ENCODE results near the gene HVCN1. TPM values are rescaled to one million over a fixed set of nuclear protein-coding genes. Genes with fewer than 3 reads are reported as not detected.
A peak's percentile ranks its signal among the peaks of the same experiment; 100 is the strongest.

Gene HVCN1
- total RNA-seq, 2 experiments from 2014 or later: 3.9 to 4.1 TPM

- H3K27ac Mint-ChIP-seq: peak overlapping the region; percentile 69
- TF ChIP-seq, protein P1, sequence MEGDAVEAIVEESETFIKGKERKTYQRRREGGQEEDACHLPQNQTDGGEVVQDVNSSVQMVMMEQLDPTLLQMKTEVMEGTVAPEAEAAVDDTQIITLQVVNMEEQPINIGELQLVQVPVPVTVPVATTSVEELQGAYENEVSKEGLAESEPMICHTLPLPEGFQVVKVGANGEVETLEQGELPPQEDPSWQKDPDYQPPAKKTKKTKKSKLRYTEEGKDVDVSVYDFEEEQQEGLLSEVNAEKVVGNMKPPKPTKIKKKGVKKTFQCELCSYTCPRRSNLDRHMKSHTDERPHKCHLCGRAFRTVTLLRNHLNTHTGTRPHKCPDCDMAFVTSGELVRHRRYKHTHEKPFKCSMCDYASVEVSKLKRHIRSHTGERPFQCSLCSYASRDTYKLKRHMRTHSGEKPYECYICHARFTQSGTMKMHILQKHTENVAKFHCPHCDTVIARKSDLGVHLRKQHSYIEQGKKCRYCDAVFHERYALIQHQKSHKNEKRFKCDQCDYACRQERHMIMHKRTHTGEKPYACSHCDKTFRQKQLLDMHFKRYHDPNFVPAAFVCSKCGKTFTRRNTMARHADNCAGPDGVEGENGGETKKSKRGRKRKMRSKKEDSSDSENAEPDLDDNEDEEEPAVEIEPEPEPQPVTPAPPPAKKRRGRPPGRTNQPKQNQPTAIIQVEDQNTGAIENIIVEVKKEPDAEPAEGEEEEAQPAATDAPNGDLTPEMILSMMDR (IDR thresholded peaks at IDR 0.05): no peak
- Histone ChIP-seq H3K27ac (ENCODE audit: low read depth in 1 of 2, low read length in 2 of 2) (peak overlapping the region in 1 of 2 donors; percentile 14), H3K4me1 (ENCODE audit: insufficient read depth, low read length) (peaks cover 14% of the 10 kb centered on the region), H3K4me3 (ENCODE audit: low read length) (peak overlapping the region; percentile 7), H3K9me3 (ENCODE audit: control insufficient read depth in 1 of 2, insufficient read depth in 1 of 2, low read length in 2 of 2) (peaks cover 15 to 17% of the 10 kb centered on the region in 2 experiments), H3K27me3 (ENCODE audit: control insufficient read depth in 1 of 2, insufficient read depth in 2 of 2, low read length in 2 of 2) (no peaks in the 10 kb centered on the region), H3K36me3 (ENCODE audit: insufficient read depth, low read length) (peaks cover 3% of the 10 kb centered on the region)
- H3K27me3 Mint-ChIP-seq: no peaks in the 10 kb centered on the region
- no peak overlapping the region for H3K4me3 Mint-ChIP-seq
- intact Hi-C loops (cut with DNase I, micrococcal nuclease): no loop called here
- ATAC-seq (ENCODE audit: poor library complexity): peak; percentile 34
- ChIA-PET POLR2A (no interaction called here), CTCF (no interaction called here)
- peaks cover 56% of the 10 kb centered on the region for H3K36me3 Mint-ChIP-seq (ENCODE audit: low read depth)
- H3K4me1 Mint-ChIP-seq (ENCODE audit: low read depth): peaks cover 11% of the 10 kb centered on the region
- H3K9me3 Mint-ChIP-seq: peaks cover 3% of the 10 kb centered on the region
- DNase-seq: peak in 8 of 14 experiments; percentile 4 to 69 (median 29)
Observed at GRCh38 chr12:110661337-110661972, 27.5 kb downstream of the HVCN1 start.

GRCh38 chr12:110658878-110659277, 30.0 kb downstream of the HVCN1 start:
- no peak overlapping the region for H3K27ac Mint-ChIP-seq
- ATAC-seq (ENCODE audit: poor library complexity): no peak

DNA sequence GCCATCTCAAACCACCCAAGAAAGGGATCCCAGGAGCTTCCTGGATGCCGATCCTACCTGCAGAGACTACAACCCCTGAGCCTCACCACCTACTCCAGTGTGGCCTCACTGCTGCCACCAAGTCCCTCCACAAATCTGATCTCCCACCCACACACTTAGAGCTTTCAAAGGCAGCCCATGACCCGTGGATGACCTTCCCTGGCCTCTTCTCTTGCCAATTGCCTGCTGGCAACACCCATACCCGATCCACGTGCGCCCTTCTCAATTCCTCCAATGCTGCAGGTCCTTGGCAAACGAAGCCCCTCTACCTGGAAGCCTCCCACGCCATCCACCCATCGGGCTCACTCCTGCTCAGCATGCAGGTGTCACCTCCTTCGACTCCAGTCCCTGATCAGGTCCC, 30.7 kb downstream of the HVCN1 start:
- Mint-ChIP-seq H3K9me3 (no peaks in the 10 kb centered on the region), H3K27ac (no peak overlapping the region), H3K27me3 (no peaks in the 10 kb centered on the region), H3K4me1 (ENCODE audit: low read depth) (peaks cover 11% of the 10 kb centered on the region), H3K4me3 (no peak overlapping the region), H3K36me3 (ENCODE audit: low read depth) (peaks cover 41% of the 10 kb centered on the region)
- no peak for ATAC-seq (ENCODE audit: poor library complexity)
- H3K4me3 ChIP-seq (ENCODE audit: low read length): no peak overlapping the region
- no peaks in the 10 kb centered on the region for H3K9me3 ChIP-seq (ENCODE audit: control insufficient read depth in 1 of 2, insufficient read depth in 1 of 2, low read length in 2 of 2)
- H3K27me3 ChIP-seq (ENCODE audit: control insufficient read depth in 1 of 2, insufficient read depth in 2 of 2, low read length in 2 of 2): no peaks in the 10 kb centered on the region
- POLR2A ChIA-PET: no interaction called here
- TF ChIP-seq, protein P1 (IDR thresholded peaks at IDR 0.05): no peak
- peaks cover 5% of the 10 kb centered on the region for H3K36me3 ChIP-seq (ENCODE audit: insufficient read depth, low read length)
- CTCF ChIA-PET: no interaction called here
- DNase-seq: no peak
- peaks cover 14% of the 10 kb centered on the region for H3K4me1 ChIP-seq (ENCODE audit: insufficient read depth, low read length)
- H3K27ac ChIP-seq (ENCODE audit: low read depth in 1 of 2, low read length in 2 of 2): no peak overlapping the region
- intact Hi-C loops (cut with DNase I, micrococcal nuclease): no loop called here

More at GRCh38 chr12:110658878-110659277, 30.0 kb downstream of the HVCN1 start:
- no peak overlapping the region for H3K27ac ChIP-seq (ENCODE audit: low read depth in 1 of 2, low read length in 2 of 2)
- Mint-ChIP-seq H3K9me3 (no peaks in the 10 kb centered on the region), H3K4me1 (ENCODE audit: low read depth) (peaks cover 11% of the 10 kb centered on the region), H3K36me3 (ENCODE audit: low read depth) (peaks cover 43% of the 10 kb centered on the region), H3K4me3 (no peak overlapping the region), H3K27me3 (no peaks in the 10 kb centered on the region)
- H3K9me3 ChIP-seq (ENCODE audit: control insufficient read depth in 1 of 2, insufficient read depth in 1 of 2, low read length in 2 of 2): no peaks in the 10 kb centered on the region
- ChIA-PET CTCF (no interaction called here), POLR2A (no interaction called here)
- H3K36me3 ChIP-seq (ENCODE audit: insufficient read depth, low read length): peaks cover 5% of the 10 kb centered on the region
- no peak overlapping the region for H3K4me3 ChIP-seq (ENCODE audit: low read length)
- no peak for DNase-seq
- intact Hi-C loops (cut with DNase I, micrococcal nuclease): no loop called here
- H3K27me3 ChIP-seq (ENCODE audit: control insufficient read depth in 1 of 2, insufficient read depth in 2 of 2, low read length in 2 of 2): no peaks in the 10 kb centered on the region
- peaks cover 14% of the 10 kb centered on the region for H3K4me1 ChIP-seq (ENCODE audit: insufficient read depth, low read length)
- TF ChIP-seq, protein P1 (IDR thresholded peaks at IDR 0.05): no peak
